ENCODE measurements around the gene IGSF23. TPM values are rescaled to one million over a fixed set of nuclear protein-coding genes. Genes with fewer than 3 reads are reported as not detected.
A peak's percentile ranks its signal among the peaks of the same experiment; 100 is the strongest.
"Not testable (repeated sequence)": the region's sequence is repeated elsewhere in the genome, so short reads cannot be mapped to it uniquely, and the experiment has no call there.

IGSF23 gene
- total RNA-seq, 3 donors from 2014 or later = not detected

- TF ChIP-seq POLR2AphosphoS5 (IDR thresholded peaks at IDR 0.05) = no peak
- TF ChIP-seq CTCF (IDR thresholded peaks at IDR 0.05) = no peak
- TF ChIP-seq POLR2A (IDR thresholded peaks at IDR 0.05) = no peak
- Histone ChIP-seq H3K4me3 (no peak overlapping the region), H3K27me3 (no peaks in the 10 kb centered on the region), H3K9me3 (no peaks in the 10 kb centered on the region), H3K27ac (no peak overlapping the region), H3K4me1 (no peaks in the 10 kb centered on the region), H3K36me3 (no peaks in the 10 kb centered on the region)
- intact Hi-C loops (cut with DNase I; ENCODE audit: low total_unique reads) = no loop called here
- DNase-seq (ENCODE audit: low spot score in 2 of 2) = no peak
Observed at GRCh38 chr19:44623080-44623479, 9.7 kb downstream of the IGSF23 start.

GRCh38 chr19:44623626-44624025 is 10.3 kb downstream of the IGSF23 start:
- Histone ChIP-seq H3K36me3 (no peaks in the 10 kb centered on the region), H3K27ac (no peak overlapping the region), H3K9me3 (no peaks in the 10 kb centered on the region), H3K27me3 (no peaks in the 10 kb centered on the region), H3K4me3 (no peak overlapping the region), H3K4me1 (no peaks in the 10 kb centered on the region)
- DNase-seq (ENCODE audit: low spot score in 2 of 2) = no peak
- TF ChIP-seq POLR2AphosphoS5 (IDR thresholded peaks at IDR 0.05) (no peak), CTCF (IDR thresholded peaks at IDR 0.05) (no peak), POLR2A (IDR thresholded peaks at IDR 0.05) (no peak)
- intact Hi-C loops (cut with DNase I; ENCODE audit: low total_unique reads) = no loop called here

- intact Hi-C loops (cut with DNase I; ENCODE audit: low total_unique reads) = no loop called here
- H3K9me3 ChIP-seq = no peaks in the 10 kb centered on the region
- peak overlapping the region in 1 of 2 donors; percentile 63 for H3K27ac ChIP-seq
- H3K27me3 ChIP-seq = no peaks in the 10 kb centered on the region
- H3K4me3 ChIP-seq = no peak overlapping the region
- no peaks in the 10 kb centered on the region for H3K36me3 ChIP-seq
- H3K4me1 ChIP-seq = no peaks in the 10 kb centered on the region
- DNase-seq (ENCODE audit: low spot score in 2 of 2) = no peak
- TF ChIP-seq POLR2A (IDR thresholded peaks at IDR 0.05) = no peak
- no peak for TF ChIP-seq POLR2AphosphoS5 (IDR thresholded peaks at IDR 0.05)
- no peak for TF ChIP-seq CTCF (IDR thresholded peaks at IDR 0.05)
Observed at GRCh38 chr19:44624840-44625354, 11.5 kb downstream of the IGSF23 start.

GRCh38 chr19:44625637-44626036 is 12.3 kb downstream of the IGSF23 start:
- H3K27me3 ChIP-seq; H3K4me1 ChIP-seq; H3K4me3 ChIP-seq; H3K9me3 ChIP-seq; intact Hi-C loops (cut with DNase I; ENCODE audit: low total_unique reads); H3K36me3 ChIP-seq; DNase-seq (ENCODE audit: low spot score in 2 of 2): not testable (repeated sequence)
- H3K27ac ChIP-seq = peak overlapping the region; percentile 12 to 63

- no peaks in the 10 kb centered on the region for H3K4me1 ChIP-seq
- peak overlapping the region; percentile 12 to 67 for H3K27ac ChIP-seq
- H3K27me3 ChIP-seq = no peaks in the 10 kb centered on the region
- intact Hi-C loops (cut with DNase I; ENCODE audit: low total_unique reads) = no loop called here
- no peaks in the 10 kb centered on the region for H3K36me3 ChIP-seq
- DNase-seq (ENCODE audit: low spot score in 2 of 2) = peak; percentile 64 to 70
- no peak overlapping the region for H3K4me3 ChIP-seq
- no peaks in the 10 kb centered on the region for H3K9me3 ChIP-seq
- TF ChIP-seq POLR2AphosphoS5 (IDR thresholded peaks at IDR 0.05) (peak in 1 of 3 donors; percentile 24), CTCF (IDR thresholded peaks at IDR 0.05) (no peak), POLR2A (IDR thresholded peaks at IDR 0.05) (no peak)
Observed at GRCh38 chr19:44626048-44626624, 12.8 kb downstream of the IGSF23 start.
